Upper lobe of right lung (tissue), 1 donor: Measurements from ENCODE around the gene FGF19. TPM values are rescaled to one million over a fixed set of nuclear protein-coding genes. Genes with fewer than 3 reads are reported as not detected.

Source experiments
- ATAC-seq: fragments of 200-7000 bp; cut with Tn5 transposase; one replicate; pipeline ENCODE4 v1.9.1; 2020; ENCODE audit warnings: mild to moderate bottlenecking, moderate library complexity
- DNase-seq: peaks from one replicate; pipeline ENCODE4 v3.0.0-alpha.2; 2020
- H3K27ac ChIP-seq: fragments of 200-600 bp; one replicate; pipeline ENCODE4 v1.8.0; 2022
- H3K27me3 ChIP-seq: fragments of 200-600 bp; one replicate; pipeline ENCODE4 v1.8.0; 2022; ENCODE audit warnings: mild to moderate bottlenecking
- H3K36me3 ChIP-seq: fragments of 200-600 bp; one replicate; pipeline ENCODE4 v1.8.0; 2022
- H3K4me1 ChIP-seq: fragments of 200-600 bp; one replicate; pipeline ENCODE4 v1.8.0; 2022
- H3K4me3 ChIP-seq: fragments of 200-600 bp; one replicate; pipeline ENCODE4 v1.8.0; 2022; ENCODE audit warnings: mild to moderate bottlenecking
- H3K9me3 ChIP-seq: fragments of 200-600 bp; one replicate; pipeline ENCODE4 v1.8.0; 2022
- intact Hi-C: fragments of 100-400 bp; cut with DNase I; formaldehyde crosslinking; loops from one replicate; pipeline ENCODE4 v1.11.0; 2022
- total RNA-seq: library from RNA; stranded (reverse); fragmentation: NEBNext Ultra II Directional; extraction: Animal tissue kit (Norgen Biotek cat#: 25700); gene quantifications from one replicate; pipeline ENCODE4 v1.2.1, GENCODE V29; 2021
- TF ChIP-seq, protein P1 (sequence below): fragments of 200-600 bp; IDR thresholded peaks from one replicate; pipeline ENCODE4 v1.8.0; 2022; ENCODE audit warnings: antibody characterized with exemption
- donor health status: DM: no; HTN: yes; CAD: no; lungs with severe emphysema.

FGF19 gene
- total RNA-seq, 1 donor from 2014 or later = not detected

DNA sequence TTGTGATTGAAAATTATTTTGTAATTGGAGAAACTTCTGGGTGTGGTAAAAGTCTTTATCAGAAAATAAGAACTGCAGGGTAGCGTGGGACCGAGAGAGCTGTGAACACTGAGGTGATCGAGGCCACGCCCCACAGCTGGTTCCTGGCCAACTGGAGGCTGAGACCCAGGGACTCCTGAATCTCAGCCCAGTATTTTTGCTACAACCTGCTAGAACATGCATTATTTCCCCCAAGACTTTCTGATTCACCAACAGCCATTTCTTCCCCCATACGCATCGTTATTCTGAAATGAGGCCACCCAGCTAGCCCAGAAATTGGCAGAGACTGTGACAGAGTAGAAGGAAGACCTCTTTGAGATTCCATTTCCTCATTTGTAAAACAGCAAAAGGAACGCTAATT, 3.4 kb upstream of the FGF19 start:
- no peaks in the 10 kb centered on the region for H3K36me3 ChIP-seq
- peaks cover 13% of the 10 kb centered on the region for H3K4me1 ChIP-seq
- ATAC-seq (no peak), DNase-seq (no peak)
- TF ChIP-seq, protein P1, sequence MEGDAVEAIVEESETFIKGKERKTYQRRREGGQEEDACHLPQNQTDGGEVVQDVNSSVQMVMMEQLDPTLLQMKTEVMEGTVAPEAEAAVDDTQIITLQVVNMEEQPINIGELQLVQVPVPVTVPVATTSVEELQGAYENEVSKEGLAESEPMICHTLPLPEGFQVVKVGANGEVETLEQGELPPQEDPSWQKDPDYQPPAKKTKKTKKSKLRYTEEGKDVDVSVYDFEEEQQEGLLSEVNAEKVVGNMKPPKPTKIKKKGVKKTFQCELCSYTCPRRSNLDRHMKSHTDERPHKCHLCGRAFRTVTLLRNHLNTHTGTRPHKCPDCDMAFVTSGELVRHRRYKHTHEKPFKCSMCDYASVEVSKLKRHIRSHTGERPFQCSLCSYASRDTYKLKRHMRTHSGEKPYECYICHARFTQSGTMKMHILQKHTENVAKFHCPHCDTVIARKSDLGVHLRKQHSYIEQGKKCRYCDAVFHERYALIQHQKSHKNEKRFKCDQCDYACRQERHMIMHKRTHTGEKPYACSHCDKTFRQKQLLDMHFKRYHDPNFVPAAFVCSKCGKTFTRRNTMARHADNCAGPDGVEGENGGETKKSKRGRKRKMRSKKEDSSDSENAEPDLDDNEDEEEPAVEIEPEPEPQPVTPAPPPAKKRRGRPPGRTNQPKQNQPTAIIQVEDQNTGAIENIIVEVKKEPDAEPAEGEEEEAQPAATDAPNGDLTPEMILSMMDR = no peak
- no peaks in the 10 kb centered on the region for H3K9me3 ChIP-seq
- H3K27me3 ChIP-seq = peaks cover 56% of the 10 kb centered on the region
- no peak overlapping the region for H3K4me3 ChIP-seq
- intact Hi-C loops = no loop called here
- H3K27ac ChIP-seq = no peak overlapping the region

GRCh38 chr11:69705901-69706787, 2.3 kb upstream of the FGF19 start:
- H3K27ac ChIP-seq = no peak overlapping the region
- peaks cover 13% of the 10 kb centered on the region for H3K4me1 ChIP-seq
- no peaks in the 10 kb centered on the region for H3K36me3 ChIP-seq
- no peaks in the 10 kb centered on the region for H3K9me3 ChIP-seq
- peaks cover 67% of the 10 kb centered on the region for H3K27me3 ChIP-seq
- TF ChIP-seq, protein P1 = no peak
- DNase-seq (no peak), ATAC-seq (peak; percentile 15)
- H3K4me3 ChIP-seq = no peak overlapping the region
- intact Hi-C loops = no loop called here

DNA sequence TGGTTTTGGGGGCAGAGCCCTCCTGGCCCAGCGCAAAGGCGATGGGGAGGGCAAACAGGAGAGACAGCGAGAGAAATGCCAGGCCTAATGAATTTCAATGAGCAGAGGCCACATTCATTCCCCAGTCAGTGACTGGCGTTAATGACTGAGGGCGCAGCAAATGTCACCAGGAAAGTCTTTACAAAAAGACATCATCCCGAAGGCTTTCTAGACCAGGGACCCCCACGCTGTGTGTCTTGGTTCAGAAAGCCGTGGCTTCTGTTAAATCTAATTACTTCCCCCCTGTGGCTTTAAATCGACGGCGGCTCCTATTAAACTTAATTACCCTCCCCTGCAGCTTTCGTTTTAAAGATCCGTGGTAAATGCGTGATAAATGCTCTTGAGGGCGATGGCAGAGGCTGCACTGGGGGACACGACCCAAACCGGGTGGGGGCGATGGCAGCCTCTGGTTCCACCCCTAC, 1.6 kb upstream of the FGF19 start:
- peaks cover 19% of the 10 kb centered on the region for H3K4me1 ChIP-seq
- no peak overlapping the region for H3K27ac ChIP-seq
- H3K36me3 ChIP-seq = no peaks in the 10 kb centered on the region
- TF ChIP-seq, protein P1 = no peak
- DNase-seq (no peak), ATAC-seq (no peak)
- no peaks in the 10 kb centered on the region for H3K9me3 ChIP-seq
- peaks cover 74% of the 10 kb centered on the region for H3K27me3 ChIP-seq
- H3K4me3 ChIP-seq = no peak overlapping the region
- intact Hi-C loops = no loop called here

DNA sequence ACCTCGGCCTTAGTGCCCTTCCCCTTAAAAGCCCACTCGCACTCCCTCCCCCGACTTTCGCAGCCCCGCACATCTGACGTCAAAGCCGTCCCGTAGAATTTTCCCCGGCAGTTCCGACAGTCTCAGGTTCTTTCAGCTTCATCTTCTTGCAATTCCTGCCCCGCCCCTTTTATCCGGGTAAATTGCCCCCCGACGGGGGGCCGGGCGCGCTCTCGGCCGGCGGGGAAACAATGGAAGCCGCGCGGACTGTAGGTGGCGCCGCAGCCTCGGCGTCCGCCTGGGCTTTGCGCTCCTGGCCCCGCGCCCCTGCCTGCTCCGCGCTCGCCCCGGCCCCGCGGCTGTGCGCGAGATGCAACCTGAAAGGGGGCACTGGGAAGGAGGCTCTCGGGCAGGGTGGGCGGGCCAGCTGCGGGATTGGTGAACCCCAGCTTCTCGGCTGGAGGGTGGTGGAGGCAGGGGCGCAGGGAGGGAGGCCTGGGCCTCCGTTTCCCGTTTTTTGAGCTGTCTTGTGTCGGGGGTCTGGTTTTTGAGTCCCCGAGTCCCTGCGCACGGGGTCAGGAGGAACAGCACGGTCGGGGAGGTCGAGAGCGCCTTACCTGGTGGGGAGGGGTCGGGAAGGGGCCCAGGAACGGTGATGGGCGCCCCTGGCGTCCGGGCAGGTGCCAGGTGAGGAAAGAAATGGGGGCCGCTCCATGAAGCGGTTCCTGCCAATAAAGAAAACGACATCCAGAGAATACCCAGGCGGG, 859 bp upstream of the FGF19 start:
- intact Hi-C loops = no loop called here
- TF ChIP-seq, protein P1 = peak; percentile 29
- ATAC-seq = no peak
- Histone ChIP-seq H3K27ac (no peak overlapping the region), H3K9me3 (no peaks in the 10 kb centered on the region), H3K4me1 (peaks cover 23% of the 10 kb centered on the region), H3K27me3 (peaks cover 77% of the 10 kb centered on the region), H3K4me3 (no peak overlapping the region), H3K36me3 (no peaks in the 10 kb centered on the region)
- no peak for DNase-seq

- Histone ChIP-seq H3K27ac (no peak overlapping the region), H3K9me3 (no peaks in the 10 kb centered on the region), H3K36me3 (no peaks in the 10 kb centered on the region), H3K27me3 (peaks cover 87% of the 10 kb centered on the region), H3K4me1 (peaks cover 23% of the 10 kb centered on the region), H3K4me3 (no peak overlapping the region)
- TF ChIP-seq, protein P1 = no peak
- intact Hi-C loops = no loop called here
- no peak for DNase-seq
- no peak for ATAC-seq
Measured at GRCh38 chr11:69703453-69703767, 412 bp downstream of the FGF19 start.
